HCT116 (cell line): ENCODE measurements around the gene IL17A. TPM values are rescaled to one million over a fixed set of nuclear protein-coding genes. Genes with fewer than 3 reads are reported as not detected.

ENCODE experiments used
- ATAC-seq: fragments of 200-7000 bp; cut with Tn5 transposase; 2 replicates; pipeline ENCODE4 v1.9.1; 2020; ENCODE audit warnings: mild to moderate bottlenecking, moderate library complexity
- BruUV-seq: library from RNA; stranded (reverse); fragments of 400-500 nt; replicated peaks from 2 replicates; lab custom pipeline; 2021; lab: Mats Ljungman, UMichigan
- CTCF ChIA-PET: fragments of 300-600 bp; sonication (Branson Sonifier 250); formaldehyde crosslinking; loops from one replicate; lab custom pipeline; 2021; ENCODE audit warnings: antibody characterized with exemption; lab: Charles Lee
- POLR2A ChIA-PET: fragments of 300-600, 350-600 bp; sonication (Branson Sonifier 250); formaldehyde crosslinking; loops from one replicate; lab custom pipeline; 2021; ENCODE audit warnings: antibody characterized with exemption; lab: Charles Lee
- RAD21 ChIA-PET, 2 experiments: fragments of 300-600 bp; sonication (Branson Sonifier 250); formaldehyde crosslinking; loops; one replicate each; lab custom pipeline; 2023; ENCODE audit warnings: low total read pairs in 2 of 2; ENCODE audit not compliant: uncharacterized antibody in 2 of 2, unreplicated experiment in 2 of 2, low non-redundant PET in 1 of 2; lab: Charles Lee
- DNase-seq: peaks from one replicate; pipeline ENCODE4 v3.0.0-alpha.2; 2010; ENCODE audit warnings: low read depth, low spot score
- H2AFZ ChIP-seq: fragments of 200-600 bp; shearing (Covaris generic), sonication (generic); 2 replicates; pipeline ENCODE4 v1.6.1; 2017; ENCODE audit warnings: low read depth, mixed run types, mixed read lengths, antibody characterized with exemption, low read length; ENCODE audit not compliant: poor library complexity, severe bottlenecking
- H3K27ac ChIP-seq: 2 replicates; pipeline ENCODE4 v1.5.1; 2012; ENCODE audit warnings: low read depth, low read length
- H3K27me3 ChIP-seq: fragments of 200-600 bp; sonication (generic); 2 replicates; pipeline ENCODE4 v1.6.1; 2016; ENCODE audit warnings: mixed run types, low read length, mixed read lengths; ENCODE audit not compliant: insufficient read depth
- H3K36me3 ChIP-seq, 2 experiments: fragments of 200-500 bp in 1 of 2; fragments of 200-600 bp in 1 of 2; sonication (Bioruptor generic) in 1 of 2; sonication (generic) in 1 of 2; 2 replicates each; pipeline versions ENCODE4 v1.5.1 to v1.6.1; 2014 to 2016; ENCODE audit warnings: low read length in 2 of 2, inconsistent platforms in 1 of 2, mixed read lengths in 1 of 2, mixed run types in 1 of 2; ENCODE audit not compliant: insufficient read depth in 2 of 2, control insufficient read depth in 1 of 2
- H3K4me1 ChIP-seq, 2 experiments: fragments of 200-600 bp in 1 of 2; sonication (generic) in 1 of 2; 2 replicates each; pipeline versions ENCODE4 v1.5.1 to v1.6.1; 2012 to 2017; ENCODE audit warnings: low read length in 2 of 2, inconsistent platforms in 1 of 2, mild to moderate bottlenecking in 1 of 2, mixed read lengths in 1 of 2, mixed run types in 1 of 2, moderate library complexity in 1 of 2; ENCODE audit not compliant: insufficient read depth in 2 of 2, control insufficient read depth in 1 of 2
- H3K4me2 ChIP-seq: fragments of 200-600 bp; sonication (generic); 2 replicates; pipeline ENCODE4 v1.6.1; 2017; ENCODE audit warnings: mixed run types, low read length, mixed read lengths
- H3K4me3 ChIP-seq, 2 experiments: fragments of 200-600 bp in 1 of 2; sonication (generic) in 1 of 2; replicated peaks in 1 of 2; 2 replicates each; pipeline ENCODE4 v1.5.1; 2011 to 2016; ENCODE audit warnings: low read length in 2 of 2, control low read depth in 1 of 2, low read depth in 1 of 2, mild to moderate bottlenecking in 1 of 2, mixed read lengths in 1 of 2, mixed run types in 1 of 2
- H3K79me2 ChIP-seq: fragments of 200-600 bp; sonication (generic); 2 replicates; pipeline ENCODE4 v1.6.1; 2017; ENCODE audit warnings: mild to moderate bottlenecking, mixed run types, low read length, moderate library complexity, mixed read lengths; ENCODE audit not compliant: insufficient read depth
- H3K9ac ChIP-seq: fragments of 200-600 bp; sonication (generic); 2 replicates; pipeline ENCODE4 v1.6.1; 2016; ENCODE audit warnings: low read length, mixed read lengths
- H3K9me2 ChIP-seq: fragments of 200-600 bp; sonication (generic), shearing (Covaris generic); 2 replicates; pipeline ENCODE4 v1.6.1; 2017; ENCODE audit warnings: mixed run types, mild to moderate bottlenecking, moderate library complexity; ENCODE audit not compliant: insufficient read depth
- H3K9me3 ChIP-seq, 2 experiments: fragments of 200-500 bp in 1 of 2; fragments of 200-600 bp in 1 of 2; sonication (Bioruptor generic) in 1 of 2; sonication (generic) in 1 of 2; 2 replicates each; pipeline ENCODE4 v1.6.1; 2014 to 2017; ENCODE audit warnings: low read length in 2 of 2, mixed read lengths in 2 of 2, inconsistent platforms in 1 of 2, low read depth in 1 of 2, mild to moderate bottlenecking in 1 of 2, mixed run types in 1 of 2, moderate library complexity in 1 of 2; ENCODE audit not compliant: control insufficient read depth in 1 of 2, insufficient read depth in 1 of 2
- H4K20me1 ChIP-seq: fragments of 200-600 bp; sonication (generic), shearing (Covaris generic); 2 replicates; pipeline ENCODE4 v1.6.1; 2017; ENCODE audit warnings: mixed run types, mild to moderate bottlenecking, moderate library complexity; ENCODE audit not compliant: insufficient read depth
- CTCF ChIP-seq, 3 experiments: fragments of 200-600 bp in 1 of 3; sonication (generic) in 1 of 3; IDR thresholded peaks in 2 of 3; conservative IDR thresholded peaks in 1 of 3; 2 replicates each; pipeline ENCODE4 v1.5.1; 2012 to 2017; ENCODE audit warnings: low read depth in 2 of 3, low read length in 2 of 3, antibody characterized with exemption in 1 of 3, borderline replicate concordance in 1 of 3, control low read depth in 1 of 3, mild to moderate bottlenecking in 1 of 3, mixed read lengths in 1 of 3, mixed run types in 1 of 3, moderate library complexity in 1 of 3; ENCODE audit not compliant: insufficient read depth in 1 of 3
- EGR1 ChIP-seq: IDR thresholded peaks from 2 replicates; pipeline ENCODE4 v1.6.1; 2012; ENCODE audit warnings: low read depth
- ELF1 ChIP-seq: IDR thresholded peaks from 2 replicates; pipeline ENCODE4 v1.6.1; 2012; ENCODE audit warnings: low read depth, borderline replicate concordance
- EZH2phosphoT487 ChIP-seq: fragments of 200-600 bp; IDR thresholded peaks from 2 replicates; pipeline ENCODE4 v1.6.1; 2018; ENCODE audit warnings: antibody characterized with exemption, borderline replicate concordance
- FOSL1 ChIP-seq: IDR thresholded peaks from 2 replicates; pipeline ENCODE4 v1.6.1; 2012; ENCODE audit warnings: low read depth
- POLR2AphosphoS5 ChIP-seq: IDR thresholded peaks from 2 replicates; pipeline ENCODE4 v1.6.1; 2011; ENCODE audit warnings: mild to moderate bottlenecking, low read depth, low read length, moderate library complexity
- RAD21 ChIP-seq: IDR thresholded peaks from 2 replicates; pipeline ENCODE4 v1.6.1; 2012; ENCODE audit warnings: low read depth, mild to moderate bottlenecking
- SP1 ChIP-seq: IDR thresholded peaks from 2 replicates; pipeline ENCODE4 v1.6.1; 2012; ENCODE audit warnings: low read depth
- ZFX ChIP-seq: fragments of 450-650 bp; IDR thresholded peaks from 2 replicates; pipeline ENCODE4 v1.6.1; 2017
- ZNF274 ChIP-seq: fragments of 200-500 bp; sonication (Bioruptor generic); IDR thresholded peaks from 2 replicates; pipeline ENCODE4 v1.6.1; 2014; ENCODE audit warnings: mild to moderate bottlenecking, low read depth, low read length, inconsistent platforms
- intact Hi-C: fragments of 100-400 bp; cut with micrococcal nuclease; formaldehyde crosslinking; loops from 2 replicates; pipeline ENCODE4 v1.10.0; 2022
- total RNA-seq: library from RNA; stranded (reverse); gene quantifications from one replicate; pipeline ENCODE4 v1.2.1, GENCODE V29; 2021; ENCODE audit not compliant: unreplicated experiment
- TF ChIP-seq, protein P1 (sequence below): IDR thresholded peaks from 2 replicates; pipeline ENCODE4 v1.6.1; 2012; ENCODE audit warnings: low read depth
- TF ChIP-seq, protein P2 (sequence below): IDR thresholded peaks from 2 replicates; pipeline ENCODE4 v1.6.1; 2011; ENCODE audit warnings: mild to moderate bottlenecking, low read length, moderate library complexity; ENCODE audit not compliant: insufficient replicate concordance; ENCODE audit errors: extremely low read depth

IL17A gene
- total RNA-seq, 1 experiment from 2014 or later: not detected

DNA sequence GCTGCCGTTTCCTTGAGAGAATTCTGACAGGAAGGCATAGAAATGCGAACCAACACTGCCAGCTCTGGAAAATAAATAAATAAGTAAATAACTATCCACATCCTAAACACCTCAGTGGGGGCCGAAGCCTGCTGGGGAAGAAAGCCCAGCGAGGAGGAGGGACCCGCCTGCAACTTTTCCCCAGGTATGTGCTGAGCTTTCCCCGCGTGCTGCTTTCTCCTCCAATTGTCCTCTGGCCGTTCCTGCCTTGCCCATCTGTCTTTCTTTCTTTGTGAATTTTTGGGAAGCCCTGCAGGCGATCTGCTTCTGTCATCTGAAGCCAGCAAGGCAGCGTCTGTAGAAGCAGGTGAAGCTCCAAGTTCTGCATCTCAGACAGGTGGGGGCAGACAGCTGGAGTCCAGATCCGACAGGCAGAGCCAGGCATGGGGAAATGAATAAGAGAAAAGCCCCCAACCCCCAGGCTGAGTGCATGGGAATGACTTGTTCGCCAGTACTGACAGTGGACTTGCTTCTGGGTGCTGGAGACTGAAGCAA lies 49.2 kb upstream of the IL17A start:
- Histone ChIP-seq H3K27me3 (peaks cover 58% of the 10 kb centered on the region), H3K9me3 (no peaks in the 10 kb centered on the region), H3K9me2 (no peaks in the 10 kb centered on the region), H2AFZ (no peak overlapping the region), H3K4me2 (no peak overlapping the region), H3K79me2 (no peaks in the 10 kb centered on the region), H3K27ac (no peak overlapping the region), H3K36me3 (no peaks in the 10 kb centered on the region), H3K4me1 (no peaks in the 10 kb centered on the region), H4K20me1 (no peaks in the 10 kb centered on the region; the same call in 1 of the 2 replicates), H3K4me3 (no peak overlapping the region), H3K9ac (no peak overlapping the region)
- no peak for ATAC-seq
- no peak for DNase-seq
- RAD21 ChIA-PET: no interaction called here
- POLR2A ChIA-PET: no interaction called here
- BruUV-seq: no TSS peak
- CTCF ChIA-PET: no interaction called here
- intact Hi-C loops: no loop called here
- TF ChIP-seq EGR1 (no peak), SP1 (no peak), ELF1 (no peak), FOSL1 (no peak), ZNF274 (no peak), ZFX (no peak)

DNA sequence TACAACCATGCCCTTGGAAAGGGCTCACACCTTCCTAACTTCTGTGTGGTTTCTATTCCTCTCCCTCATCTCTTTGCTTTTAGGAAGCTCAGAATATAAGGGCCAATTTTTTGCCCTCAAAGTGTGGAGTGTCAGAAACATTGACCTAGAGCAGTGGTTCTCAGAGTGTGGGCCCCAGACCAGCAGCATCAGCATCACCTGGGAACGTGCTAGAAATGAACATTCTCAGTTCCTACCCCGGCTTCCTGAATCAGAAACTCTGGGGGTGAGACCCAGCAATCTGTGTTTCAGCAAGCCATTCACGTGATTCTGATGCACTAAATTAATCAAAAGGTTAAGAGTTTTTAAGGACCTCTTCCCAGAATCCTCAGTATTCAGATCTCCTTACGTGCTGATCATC lies 47.9 kb upstream of the IL17A start:
- no peak for DNase-seq
- Histone ChIP-seq H3K9me3 (no peaks in the 10 kb centered on the region), H3K27ac (no peak overlapping the region), H3K9ac (no peak overlapping the region), H3K4me3 (no peak overlapping the region), H4K20me1 (no peaks in the 10 kb centered on the region; the same call in 1 of the 2 replicates), H3K36me3 (no peaks in the 10 kb centered on the region), H3K27me3 (peaks cover 59% of the 10 kb centered on the region), H3K4me1 (no peaks in the 10 kb centered on the region), H2AFZ (no peak overlapping the region), H3K4me2 (no peak overlapping the region), H3K9me2 (no peaks in the 10 kb centered on the region), H3K79me2 (no peaks in the 10 kb centered on the region)
- BruUV-seq: no TSS peak
- ChIA-PET RAD21 (interaction anchor here in 1 of 2 experiments (0.8 kb wide), 1 partner anchor 89 kb away, joined by 3 read pairs; no protein-coding TSS in a partner anchor), POLR2A (no interaction called here), CTCF (no interaction called here)
- ATAC-seq: no peak
- intact Hi-C loops: no loop called here
- TF ChIP-seq EZH2phosphoT487 (no peak), EGR1 (no peak), RAD21 (no peak), POLR2AphosphoS5 (no peak), ZFX (no peak), FOSL1 (no peak), CTCF (IDR thresholded peaks at IDR 0.05 in 2 of 3, conservative IDR thresholded peaks at IDR 0.05 in 1 of 3; ENCODE audit: borderline replicate concordance in 1 of 3, insufficient read depth in 1 of 3, low read depth in 2 of 3, low read length in 2 of 3) (no peak)
- TF ChIP-seq, protein P1, sequence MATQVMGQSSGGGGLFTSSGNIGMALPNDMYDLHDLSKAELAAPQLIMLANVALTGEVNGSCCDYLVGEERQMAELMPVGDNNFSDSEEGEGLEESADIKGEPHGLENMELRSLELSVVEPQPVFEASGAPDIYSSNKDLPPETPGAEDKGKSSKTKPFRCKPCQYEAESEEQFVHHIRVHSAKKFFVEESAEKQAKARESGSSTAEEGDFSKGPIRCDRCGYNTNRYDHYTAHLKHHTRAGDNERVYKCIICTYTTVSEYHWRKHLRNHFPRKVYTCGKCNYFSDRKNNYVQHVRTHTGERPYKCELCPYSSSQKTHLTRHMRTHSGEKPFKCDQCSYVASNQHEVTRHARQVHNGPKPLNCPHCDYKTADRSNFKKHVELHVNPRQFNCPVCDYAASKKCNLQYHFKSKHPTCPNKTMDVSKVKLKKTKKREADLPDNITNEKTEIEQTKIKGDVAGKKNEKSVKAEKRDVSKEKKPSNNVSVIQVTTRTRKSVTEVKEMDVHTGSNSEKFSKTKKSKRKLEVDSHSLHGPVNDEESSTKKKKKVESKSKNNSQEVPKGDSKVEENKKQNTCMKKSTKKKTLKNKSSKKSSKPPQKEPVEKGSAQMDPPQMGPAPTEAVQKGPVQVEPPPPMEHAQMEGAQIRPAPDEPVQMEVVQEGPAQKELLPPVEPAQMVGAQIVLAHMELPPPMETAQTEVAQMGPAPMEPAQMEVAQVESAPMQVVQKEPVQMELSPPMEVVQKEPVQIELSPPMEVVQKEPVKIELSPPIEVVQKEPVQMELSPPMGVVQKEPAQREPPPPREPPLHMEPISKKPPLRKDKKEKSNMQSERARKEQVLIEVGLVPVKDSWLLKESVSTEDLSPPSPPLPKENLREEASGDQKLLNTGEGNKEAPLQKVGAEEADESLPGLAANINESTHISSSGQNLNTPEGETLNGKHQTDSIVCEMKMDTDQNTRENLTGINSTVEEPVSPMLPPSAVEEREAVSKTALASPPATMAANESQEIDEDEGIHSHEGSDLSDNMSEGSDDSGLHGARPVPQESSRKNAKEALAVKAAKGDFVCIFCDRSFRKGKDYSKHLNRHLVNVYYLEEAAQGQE: no peak
- TF ChIP-seq, protein P2, sequence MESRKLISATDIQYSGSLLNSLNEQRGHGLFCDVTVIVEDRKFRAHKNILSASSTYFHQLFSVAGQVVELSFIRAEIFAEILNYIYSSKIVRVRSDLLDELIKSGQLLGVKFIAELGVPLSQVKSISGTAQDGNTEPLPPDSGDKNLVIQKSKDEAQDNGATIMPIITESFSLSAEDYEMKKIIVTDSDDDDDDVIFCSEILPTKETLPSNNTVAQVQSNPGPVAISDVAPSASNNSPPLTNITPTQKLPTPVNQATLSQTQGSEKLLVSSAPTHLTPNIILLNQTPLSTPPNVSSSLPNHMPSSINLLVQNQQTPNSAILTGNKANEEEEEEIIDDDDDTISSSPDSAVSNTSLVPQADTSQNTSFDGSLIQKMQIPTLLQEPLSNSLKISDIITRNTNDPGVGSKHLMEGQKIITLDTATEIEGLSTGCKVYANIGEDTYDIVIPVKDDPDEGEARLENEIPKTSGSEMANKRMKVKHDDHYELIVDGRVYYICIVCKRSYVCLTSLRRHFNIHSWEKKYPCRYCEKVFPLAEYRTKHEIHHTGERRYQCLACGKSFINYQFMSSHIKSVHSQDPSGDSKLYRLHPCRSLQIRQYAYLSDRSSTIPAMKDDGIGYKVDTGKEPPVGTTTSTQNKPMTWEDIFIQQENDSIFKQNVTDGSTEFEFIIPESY: no peak
